Activated naive CD8-positive, alpha-beta T cell treated with anti-CD3 and anti-CD28 coated beads for 36 hours (primary cell): ENCODE results near the gene C20orf144. TPM values are rescaled to one million over a fixed set of nuclear protein-coding genes. Genes with fewer than 3 reads are reported as not detected.
"Not testable (repeated sequence)": the region's sequence is repeated elsewhere in the genome, so short reads cannot be mapped to it uniquely, and the experiment has no call there.

Source experiments
- DNase-seq: peaks from one replicate; pipeline ENCODE4 v3.0.0; 2021
- H3K27ac Mint-ChIP-seq: one replicate; pipeline ENCODE4 v1.8.0; 2022; ENCODE audit warnings: mild to moderate bottlenecking, moderate library complexity, mixed read lengths
- H3K27me3 Mint-ChIP-seq: one replicate; pipeline ENCODE4 v1.8.0; 2022; ENCODE audit warnings: mild to moderate bottlenecking, mixed read lengths
- H3K36me3 Mint-ChIP-seq: one replicate; pipeline ENCODE4 v1.8.0; 2021; ENCODE audit warnings: mild to moderate bottlenecking, mixed read lengths
- H3K4me1 Mint-ChIP-seq: one replicate; pipeline ENCODE4 v1.8.0; 2021; ENCODE audit warnings: mixed read lengths
- H3K4me3 Mint-ChIP-seq: one replicate; pipeline ENCODE4 v1.8.0; 2022; ENCODE audit warnings: mild to moderate bottlenecking, moderate library complexity, mixed read lengths
- H3K9me3 Mint-ChIP-seq: one replicate; pipeline ENCODE4 v1.8.0; 2022; ENCODE audit warnings: mixed read lengths
- total RNA-seq, 2 experiments: library from RNA; stranded (reverse); gene quantifications; one replicate each; pipeline ENCODE4 v1.2.3, GENCODE V29; 2021

Gene C20orf144
- total RNA-seq, result under 1 TPM; 0.10 to 0.21 TPM

DNA sequence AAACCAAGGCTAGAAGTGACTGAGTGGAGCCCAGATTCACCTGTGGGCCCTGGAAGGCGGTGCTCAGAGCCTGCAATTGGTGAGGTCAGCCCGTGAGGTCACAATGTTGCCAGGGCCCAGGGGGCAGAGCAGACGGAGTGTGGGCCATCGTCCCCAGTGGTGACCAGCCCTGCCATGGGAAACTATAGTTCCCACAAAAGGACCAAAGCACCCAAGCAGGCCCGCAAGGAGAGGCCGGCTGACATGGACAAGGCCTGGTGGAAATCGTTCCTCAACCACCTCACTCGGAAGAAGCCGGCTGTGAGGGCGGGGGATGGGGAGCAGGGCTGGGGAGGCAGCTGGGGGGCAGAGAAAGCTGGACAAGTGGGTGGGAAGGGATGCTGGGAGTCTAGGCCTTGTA is at the start of gene C20orf144:
TSS of gene C20orf144 (plus strand) at position 156 of the 400 bp plus-strand sequence. CDS start at position 175, 19 bp downstream.
- peak within 1 kb of the TSS; percentile 83 for H3K27ac Mint-ChIP-seq
- no peaks in the 10 kb centered on the region for H3K36me3 Mint-ChIP-seq
- no peaks in the 10 kb centered on the region for H3K27me3 Mint-ChIP-seq
- no peak for DNase-seq
- peak within 1 kb of the TSS; percentile 84 for H3K4me3 Mint-ChIP-seq
- H3K4me1 Mint-ChIP-seq, result peaks cover 22% of the 10 kb centered on the region
- H3K9me3 Mint-ChIP-seq, result no peaks in the 10 kb centered on the region

GRCh38 chr20:33621717-33622400 is 40.3 kb upstream of the C20orf144 start:
- Mint-ChIP-seq H3K9me3 (no peaks in the 10 kb centered on the region), H3K36me3 (peaks cover 12% of the 10 kb centered on the region), H3K27ac (no peak overlapping the region), H3K4me1 (peaks cover 8% of the 10 kb centered on the region), H3K27me3 (no peaks in the 10 kb centered on the region), H3K4me3 (no peak overlapping the region)
- DNase-seq, result no peak

DNA sequence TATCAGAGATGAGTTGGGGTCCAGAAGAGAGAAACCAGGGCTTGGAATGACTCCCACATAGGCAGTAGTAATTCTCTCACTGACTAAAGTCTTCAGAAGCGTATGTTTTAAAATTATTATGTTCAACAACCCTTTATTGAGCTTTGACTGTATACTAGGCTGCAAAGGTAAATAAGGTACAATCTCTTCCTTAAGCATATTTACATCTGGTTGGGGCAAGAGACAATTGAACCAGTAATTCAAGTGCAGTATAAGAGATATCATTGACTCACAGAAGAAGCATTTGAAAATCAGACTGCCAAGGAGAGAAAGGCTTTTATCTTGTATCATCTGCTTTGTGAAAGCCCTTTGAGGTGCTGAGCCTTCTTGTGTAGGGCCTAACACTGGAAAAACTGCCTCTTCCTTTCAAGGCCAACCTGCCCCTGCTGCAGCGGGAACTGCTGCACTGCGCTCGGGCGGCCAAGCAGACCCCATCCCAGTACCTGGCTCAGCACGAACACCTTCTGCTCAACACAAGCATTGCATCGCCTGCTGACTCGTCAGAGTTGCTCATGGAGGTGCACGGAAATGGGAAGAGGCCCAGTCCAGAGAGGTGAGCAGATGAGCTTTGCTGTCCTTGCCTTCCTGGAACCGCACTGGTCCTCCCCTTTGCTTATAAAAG is 39.3 kb upstream of the C20orf144 start:
- Mint-ChIP-seq H3K4me3 (no peak overlapping the region), H3K27me3 (no peaks in the 10 kb centered on the region), H3K9me3 (no peaks in the 10 kb centered on the region), H3K27ac (no peak overlapping the region), H3K36me3 (peaks cover 12% of the 10 kb centered on the region), H3K4me1 (peaks cover 6% of the 10 kb centered on the region)
- DNase-seq, result no peak

GRCh38 chr20:33624399-33624798 is 37.7 kb upstream of the C20orf144 start:
- Mint-ChIP-seq H3K27me3 (no peaks in the 10 kb centered on the region), H3K4me1 (peaks cover 6% of the 10 kb centered on the region), H3K27ac (no peak overlapping the region), H3K36me3 (peaks cover 16% of the 10 kb centered on the region), H3K9me3 (no peaks in the 10 kb centered on the region), H3K4me3 (no peak overlapping the region)
- DNase-seq, result no peak

- peaks cover 6% of the 10 kb centered on the region for H3K4me1 Mint-ChIP-seq
- no peak overlapping the region for H3K27ac Mint-ChIP-seq
- H3K4me3 Mint-ChIP-seq, result no peak overlapping the region
- no peaks in the 10 kb centered on the region for H3K27me3 Mint-ChIP-seq
- DNase-seq, result no peak
- peaks cover 16% of the 10 kb centered on the region for H3K36me3 Mint-ChIP-seq
- no peaks in the 10 kb centered on the region for H3K9me3 Mint-ChIP-seq
Observed at GRCh38 chr20:33626190-33626589, 35.9 kb upstream of the C20orf144 start.

- no peaks in the 10 kb centered on the region for H3K27me3 Mint-ChIP-seq
- no peak overlapping the region for H3K4me3 Mint-ChIP-seq
- peaks cover 16% of the 10 kb centered on the region for H3K36me3 Mint-ChIP-seq
- H3K27ac Mint-ChIP-seq, result no peak overlapping the region
- peaks cover 4% of the 10 kb centered on the region for H3K4me1 Mint-ChIP-seq
- no peak for DNase-seq
- H3K9me3 Mint-ChIP-seq, result no peaks in the 10 kb centered on the region
Observed at GRCh38 chr20:33627577-33628216, 34.4 kb upstream of the C20orf144 start.

- Mint-ChIP-seq H3K4me1 (peaks cover under 1% of the 10 kb centered on the region), H3K36me3 (peaks cover 12% of the 10 kb centered on the region), H3K9me3 (no peaks in the 10 kb centered on the region), H3K27ac (no peak overlapping the region), H3K27me3 (no peaks in the 10 kb centered on the region), H3K4me3 (no peak overlapping the region)
- no peak for DNase-seq
Observed at GRCh38 chr20:33629533-33629932, 32.6 kb upstream of the C20orf144 start.

GRCh38 chr20:33629979-33630378 is 32.1 kb upstream of the C20orf144 start:
- Mint-ChIP-seq H3K4me3 (no peak overlapping the region), H3K27ac (no peak overlapping the region), H3K9me3 (no peaks in the 10 kb centered on the region), H3K36me3 (peaks cover 8% of the 10 kb centered on the region), H3K4me1 (no peaks in the 10 kb centered on the region), H3K27me3 (no peaks in the 10 kb centered on the region)
- no peak for DNase-seq

- Mint-ChIP-seq H3K27ac (no peak overlapping the region), H3K4me3 (no peak overlapping the region), H3K4me1 (no peaks in the 10 kb centered on the region), H3K27me3 (no peaks in the 10 kb centered on the region), H3K9me3 (no peaks in the 10 kb centered on the region), H3K36me3 (peaks cover 4% of the 10 kb centered on the region)
- DNase-seq, result no peak
Observed at GRCh38 chr20:33630507-33630906, 31.6 kb upstream of the C20orf144 start.

DNA sequence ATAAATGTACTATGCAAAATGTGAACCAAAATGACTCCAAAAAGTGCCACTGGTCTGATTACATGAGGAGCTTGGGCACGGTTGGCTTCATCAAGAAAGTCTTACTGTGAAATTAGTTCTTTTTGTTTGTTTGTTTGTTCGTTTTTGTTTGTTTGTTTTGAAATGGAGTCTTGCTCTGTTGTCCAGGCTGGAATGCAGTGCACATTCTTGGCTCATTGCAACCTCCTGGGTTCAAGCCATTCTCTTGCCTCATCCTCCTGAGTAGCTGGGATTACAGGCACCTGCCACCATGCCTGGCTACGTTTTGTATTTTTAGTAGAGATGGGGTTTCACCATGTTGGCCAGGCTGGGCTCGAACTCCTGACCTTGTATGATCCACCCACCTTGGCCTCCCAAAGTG is 30.2 kb upstream of the C20orf144 start:
- not testable (repeated sequence) for H3K27me3 Mint-ChIP-seq, H3K9me3 Mint-ChIP-seq, H3K27ac Mint-ChIP-seq, H3K4me1 Mint-ChIP-seq, H3K36me3 Mint-ChIP-seq, DNase-seq, H3K4me3 Mint-ChIP-seq

- no peak for DNase-seq
- Mint-ChIP-seq H3K9me3 (no peaks in the 10 kb centered on the region), H3K36me3 (peaks cover 3% of the 10 kb centered on the region), H3K27ac (no peak overlapping the region), H3K4me1 (no peaks in the 10 kb centered on the region), H3K4me3 (no peak overlapping the region), H3K27me3 (no peaks in the 10 kb centered on the region)
Observed at GRCh38 chr20:33635341-33635740, 26.8 kb upstream of the C20orf144 start.

DNA sequence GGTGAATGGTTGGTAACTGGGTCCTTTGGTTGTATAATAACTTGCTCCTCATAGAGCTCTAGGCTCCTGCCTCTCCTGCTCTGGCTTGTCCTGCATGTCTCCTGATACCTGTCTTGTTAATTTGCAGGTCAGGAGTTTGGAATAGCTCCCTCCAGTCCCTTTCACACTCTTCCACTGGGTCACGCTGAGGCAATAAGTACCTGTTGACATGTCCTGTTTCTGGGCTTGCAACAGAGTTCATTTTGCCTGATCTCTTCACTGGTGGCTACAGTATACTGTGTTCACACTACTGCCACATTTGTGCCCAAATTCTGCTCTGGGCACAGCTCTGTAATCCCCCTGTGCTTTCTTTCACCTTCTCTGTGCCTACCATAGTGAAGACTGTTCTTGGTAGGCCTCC is 25.4 kb upstream of the C20orf144 start:
- H3K9me3 Mint-ChIP-seq, result no peaks in the 10 kb centered on the region
- no peaks in the 10 kb centered on the region for H3K27me3 Mint-ChIP-seq
- no peak overlapping the region for H3K4me3 Mint-ChIP-seq
- H3K4me1 Mint-ChIP-seq, result no peaks in the 10 kb centered on the region
- DNase-seq, result no peak
- H3K27ac Mint-ChIP-seq, result no peak overlapping the region
- H3K36me3 Mint-ChIP-seq, result peaks cover 3% of the 10 kb centered on the region

DNA sequence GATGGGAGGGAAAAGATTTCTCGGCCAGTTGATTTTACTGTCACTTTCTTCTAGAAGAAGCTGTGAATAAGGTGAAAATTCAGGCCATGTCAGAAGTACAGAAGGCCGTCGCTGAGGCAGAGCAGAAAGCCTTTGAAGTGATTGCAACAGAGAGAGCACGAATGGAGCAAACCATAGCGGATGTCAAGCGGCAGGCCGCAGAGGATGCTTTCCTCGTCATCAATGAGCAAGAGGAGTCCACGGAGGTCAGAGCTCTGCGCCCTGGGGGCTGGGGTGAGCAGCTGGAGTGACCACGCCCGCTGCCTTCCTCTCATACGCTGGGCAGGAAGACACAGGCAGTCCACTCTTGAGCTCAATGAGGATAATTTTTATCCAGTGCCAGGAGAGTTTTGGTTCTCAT is 21.8 kb upstream of the C20orf144 start:
- Mint-ChIP-seq H3K36me3 (peaks cover 3% of the 10 kb centered on the region), H3K9me3 (no peaks in the 10 kb centered on the region), H3K4me1 (no peaks in the 10 kb centered on the region), H3K4me3 (no peak overlapping the region), H3K27ac (no peak overlapping the region), H3K27me3 (no peaks in the 10 kb centered on the region)
- no peak for DNase-seq

DNA sequence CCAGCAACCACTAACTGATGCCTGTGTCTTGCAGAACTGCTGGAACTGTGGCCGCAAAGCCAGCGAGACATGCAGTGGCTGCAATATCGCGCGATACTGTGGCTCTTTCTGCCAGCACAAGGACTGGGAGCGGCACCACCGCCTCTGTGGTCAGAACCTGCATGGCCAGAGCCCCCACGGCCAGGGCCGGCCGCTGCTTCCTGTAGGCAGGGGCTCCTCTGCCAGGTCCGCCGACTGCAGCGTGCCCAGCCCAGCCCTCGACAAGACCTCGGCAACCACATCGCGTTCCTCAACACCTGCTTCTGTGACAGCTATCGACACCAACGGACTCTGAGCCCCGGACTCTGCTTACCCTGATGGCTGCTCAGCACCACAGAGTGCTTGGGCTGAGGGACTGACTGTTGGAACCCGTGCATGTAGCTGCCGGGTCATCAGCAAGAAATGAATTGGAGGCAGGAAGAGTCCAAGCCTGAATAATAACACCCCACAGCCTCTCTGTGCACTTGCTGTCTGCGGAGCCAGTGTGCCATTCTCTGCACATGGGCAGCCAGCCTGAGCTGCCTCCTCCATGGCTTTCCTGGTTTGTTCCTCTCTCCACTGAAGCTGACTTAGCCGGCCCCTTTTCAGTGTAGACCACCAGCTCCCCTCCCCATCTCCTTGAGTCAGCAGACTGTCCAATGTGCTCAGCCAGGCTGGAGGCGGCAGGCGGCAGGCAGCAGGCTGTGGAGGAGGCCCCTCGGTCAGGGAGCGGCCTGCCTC is 17.6 kb upstream of the C20orf144 start:
- Mint-ChIP-seq H3K4me3 (no peak overlapping the region), H3K4me1 (peaks cover 5% of the 10 kb centered on the region), H3K27ac (no peak overlapping the region), H3K36me3 (no peaks in the 10 kb centered on the region), H3K27me3 (no peaks in the 10 kb centered on the region), H3K9me3 (no peaks in the 10 kb centered on the region)
- no peak for DNase-seq

GRCh38 chr20:33645072-33645358 is 17.1 kb upstream of the C20orf144 start:
- Mint-ChIP-seq H3K27me3 (no peaks in the 10 kb centered on the region), H3K9me3 (no peaks in the 10 kb centered on the region), H3K27ac (no peak overlapping the region), H3K4me3 (no peak overlapping the region), H3K36me3 (no peaks in the 10 kb centered on the region), H3K4me1 (peaks cover 9% of the 10 kb centered on the region)
- DNase-seq, result no peak
